SK-N-SH treated with all-trans-retinoic acid at 6 μM for 48 hours (cell line): Measurements from ENCODE around the gene TREX2.

ENCODE experiments used
- ATAC-seq: fragments of 200-7000 bp; cut with Tn5 transposase; 3 replicates; pipeline ENCODE4 v1.9.1; 2020; ENCODE audit warnings: mild to moderate bottlenecking, moderate library complexity
- ARNTL ChIP-seq: fragments of 450-650 bp; formaldehyde crosslinking; IDR thresholded peaks from 2 replicates; pipeline ENCODE4 v1.5.0; 2020; ENCODE audit warnings: low read depth, mild to moderate bottlenecking, moderate library complexity, borderline replicate concordance
- BACH2 ChIP-seq: fragments of 250-450 bp; sonication (Bioruptor Pico); IDR thresholded peaks from 2 replicates; pipeline ENCODE4 v1.9.0; 2021; ENCODE audit warnings: mild to moderate bottlenecking, borderline replicate concordance
- CSDC2 ChIP-seq: fragments of 250-450 bp; sonication (Bioruptor Pico); IDR thresholded peaks from 2 replicates; pipeline ENCODE4 v1.5.0; 2020; ENCODE audit warnings: mild to moderate bottlenecking, moderate library complexity
- ESRRG ChIP-seq: fragments of 250-450 bp; sonication (Bioruptor Pico); IDR thresholded peaks from 2 replicates; pipeline ENCODE4 v1.6.1; 2021; ENCODE audit warnings: mild to moderate bottlenecking
- GLIS3 ChIP-seq: fragments of 250-450 bp; sonication (Bioruptor Pico); IDR thresholded peaks from 2 replicates; pipeline ENCODE4 v1.5.0; 2020; ENCODE audit warnings: mild to moderate bottlenecking, moderate library complexity
- ISL1 ChIP-seq: fragments of 250-450 bp; sonication (Bioruptor Pico); IDR thresholded peaks from 2 replicates; pipeline ENCODE4 v2.1.2; 2022; ENCODE audit warnings: mild to moderate bottlenecking, moderate library complexity
- OSR1 ChIP-seq: fragments of 250-450 bp; sonication (Bioruptor Pico); IDR thresholded peaks from 2 replicates; pipeline ENCODE4 v1.8.0; 2022; ENCODE audit warnings: moderate library complexity, mild to moderate bottlenecking, inconsistent platforms
- PATZ1 ChIP-seq: fragments of 250-450 bp; sonication (Bioruptor Pico); IDR thresholded peaks from 2 replicates; pipeline ENCODE4 v1.8.0; 2020; ENCODE audit warnings: mild to moderate bottlenecking, moderate library complexity, borderline replicate concordance
- PPARA ChIP-seq: fragments of 250-450 bp; sonication (Bioruptor Pico); IDR thresholded peaks from 2 replicates; pipeline ENCODE4 v1.5.0; 2020; ENCODE audit warnings: mild to moderate bottlenecking, borderline replicate concordance
- RARB ChIP-seq: fragments of 250-450 bp; sonication (Bioruptor Pico); IDR thresholded peaks from 2 replicates; pipeline ENCODE4 v1.8.0; 2021; ENCODE audit warnings: mild to moderate bottlenecking, moderate library complexity
- SNAI2 ChIP-seq: fragments of 250-450 bp; sonication (Bioruptor Pico); IDR thresholded peaks from 2 replicates; pipeline ENCODE4 v1.5.0; 2020; ENCODE audit warnings: mild to moderate bottlenecking, moderate library complexity
- TCF4 ChIP-seq: fragments of 250-450 bp; sonication (Bioruptor Pico); IDR thresholded peaks from 2 replicates; pipeline ENCODE4 v1.8.0; 2021; ENCODE audit warnings: mild to moderate bottlenecking, moderate library complexity, borderline replicate concordance
- TOX ChIP-seq: fragments of 250-450 bp; sonication (Bioruptor Pico); IDR thresholded peaks from 2 replicates; pipeline ENCODE4 v1.8.0; 2021; ENCODE audit warnings: mild to moderate bottlenecking, moderate library complexity, borderline replicate concordance
- ZC3H10 ChIP-seq: fragments of 250-450 bp; sonication (Bioruptor Pico); IDR thresholded peaks from 2 replicates; pipeline ENCODE4 v1.5.1; 2021; ENCODE audit warnings: mild to moderate bottlenecking, moderate library complexity
- ZFP3 ChIP-seq: fragments of 250-450 bp; sonication (Bioruptor Pico); IDR thresholded peaks from 2 replicates; pipeline ENCODE4 v1.5.0; 2020; ENCODE audit warnings: mild to moderate bottlenecking, moderate library complexity
- ZFP30 ChIP-seq: fragments of 450-650 bp; formaldehyde crosslinking; IDR thresholded peaks from 2 replicates; pipeline ENCODE4 v1.5.0; 2022; ENCODE audit warnings: mild to moderate bottlenecking, moderate library complexity
- ZNF565 ChIP-seq: fragments of 450-650 bp; formaldehyde crosslinking; conservative IDR thresholded peaks from 2 replicates; pipeline ENCODE4 v1.5.0; 2020; ENCODE audit warnings: low read depth, mild to moderate bottlenecking, moderate library complexity
- ZNF70 ChIP-seq: fragments of 450-650 bp; formaldehyde crosslinking; IDR thresholded peaks from 2 replicates; pipeline ENCODE4 v1.5.0; 2020; ENCODE audit warnings: mild to moderate bottlenecking, moderate library complexity
- ZNF8 ChIP-seq: fragments of 450-650 bp; formaldehyde crosslinking; IDR thresholded peaks from 2 replicates; pipeline ENCODE4 v1.5.0; 2020; ENCODE audit warnings: mild to moderate bottlenecking, moderate library complexity
- TF ChIP-seq, protein P1 (sequence below): fragments of 250-450 bp; sonication (Bioruptor Pico); IDR thresholded peaks from 2 replicates; pipeline ENCODE4 v1.8.0; 2021; ENCODE audit warnings: low read depth, mild to moderate bottlenecking, moderate library complexity, borderline replicate concordance
- TF ChIP-seq, protein P2 (sequence below): fragments of 250-450 bp; sonication (Bioruptor Pico); IDR thresholded peaks from 2 replicates; pipeline ENCODE4 v1.5.0; 2020; ENCODE audit warnings: mild to moderate bottlenecking, moderate library complexity

Gene TREX2

GRCh38 chrX:153408221-153408721 is 37.6 kb downstream of the TREX2 start:
- TF ChIP-seq OSR1 (CRISPR knock-in tag) (no peak), ZNF565 (CRISPR knock-in tag) (no peak), PPARA (CRISPR knock-in tag) (no peak), ESRRG (CRISPR knock-in tag) (no peak), ISL1 (no peak), ARNTL (no peak), PATZ1 (no peak), TCF4 (no peak), ZFP30 (CRISPR knock-in tag) (no peak), RARB (CRISPR knock-in tag) (no peak)
- ATAC-seq, result no peak

- TF ChIP-seq OSR1 (CRISPR knock-in tag) (no peak), ZFP3 (CRISPR knock-in tag) (no peak)
- ATAC-seq, result no peak
Measured at GRCh38 chrX:153407736-153408135, 38.1 kb downstream of the TREX2 start.

DNA sequence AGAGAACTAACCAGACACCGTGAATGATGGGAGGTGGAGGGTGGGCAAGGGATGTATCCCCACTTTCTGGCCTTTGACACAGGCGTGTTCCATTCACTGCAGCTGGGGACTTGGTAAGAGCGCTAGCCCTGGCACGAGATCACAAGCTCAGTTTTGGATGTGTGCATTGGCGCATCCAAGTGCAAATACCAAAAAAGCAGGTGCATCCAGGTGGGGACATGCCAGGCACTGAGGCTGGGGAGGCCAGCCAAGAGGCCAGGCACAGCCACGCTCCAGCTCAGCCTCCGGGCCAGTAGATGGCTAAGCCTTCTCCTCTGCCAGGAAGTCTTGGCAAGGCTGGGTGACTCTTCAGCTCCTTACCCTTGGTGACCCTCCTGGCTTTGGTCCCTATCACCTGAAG is 39.0 kb downstream of the TREX2 start:
- ATAC-seq, result no peak
- no peak for TF ChIP-seq BACH2 (CRISPR knock-in tag)
- TF ChIP-seq PPARA (CRISPR knock-in tag), result no peak
- TF ChIP-seq ISL1, result no peak
- TF ChIP-seq RARB (CRISPR knock-in tag), result no peak
- no peak for TF ChIP-seq SNAI2 (CRISPR knock-in tag)
- no peak for TF ChIP-seq ARNTL
- TF ChIP-seq ZNF8 (CRISPR knock-in tag), result no peak
- TF ChIP-seq GLIS3 (CRISPR knock-in tag), result no peak
- TF ChIP-seq, protein P1, sequence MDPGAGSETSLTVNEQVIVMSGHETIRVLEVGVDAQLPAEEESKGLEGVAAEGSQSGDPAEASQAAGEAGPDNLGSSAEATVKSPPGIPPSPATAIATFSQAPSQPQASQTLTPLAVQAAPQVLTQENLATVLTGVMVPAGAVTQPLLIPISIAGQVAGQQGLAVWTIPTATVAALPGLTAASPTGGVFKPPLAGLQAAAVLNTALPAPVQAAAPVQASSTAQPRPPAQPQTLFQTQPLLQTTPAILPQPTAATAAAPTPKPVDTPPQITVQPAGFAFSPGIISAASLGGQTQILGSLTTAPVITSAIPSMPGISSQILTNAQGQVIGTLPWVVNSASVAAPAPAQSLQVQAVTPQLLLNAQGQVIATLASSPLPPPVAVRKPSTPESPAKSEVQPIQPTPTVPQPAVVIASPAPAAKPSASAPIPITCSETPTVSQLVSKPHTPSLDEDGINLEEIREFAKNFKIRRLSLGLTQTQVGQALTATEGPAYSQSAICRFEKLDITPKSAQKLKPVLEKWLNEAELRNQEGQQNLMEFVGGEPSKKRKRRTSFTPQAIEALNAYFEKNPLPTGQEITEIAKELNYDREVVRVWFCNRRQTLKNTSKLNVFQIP (CRISPR knock-in tag), result no peak
- TF ChIP-seq CSDC2 (CRISPR knock-in tag), result no peak
- TF ChIP-seq TOX (CRISPR knock-in tag), result no peak
- TF ChIP-seq ESRRG (CRISPR knock-in tag), result no peak
- no peak for TF ChIP-seq ZFP3 (CRISPR knock-in tag)
- no peak for TF ChIP-seq TCF4
- no peak for TF ChIP-seq ZFP30 (CRISPR knock-in tag)
- no peak for TF ChIP-seq OSR1 (CRISPR knock-in tag)
- no peak for TF ChIP-seq ZC3H10 (CRISPR knock-in tag)
- TF ChIP-seq, protein P2, sequence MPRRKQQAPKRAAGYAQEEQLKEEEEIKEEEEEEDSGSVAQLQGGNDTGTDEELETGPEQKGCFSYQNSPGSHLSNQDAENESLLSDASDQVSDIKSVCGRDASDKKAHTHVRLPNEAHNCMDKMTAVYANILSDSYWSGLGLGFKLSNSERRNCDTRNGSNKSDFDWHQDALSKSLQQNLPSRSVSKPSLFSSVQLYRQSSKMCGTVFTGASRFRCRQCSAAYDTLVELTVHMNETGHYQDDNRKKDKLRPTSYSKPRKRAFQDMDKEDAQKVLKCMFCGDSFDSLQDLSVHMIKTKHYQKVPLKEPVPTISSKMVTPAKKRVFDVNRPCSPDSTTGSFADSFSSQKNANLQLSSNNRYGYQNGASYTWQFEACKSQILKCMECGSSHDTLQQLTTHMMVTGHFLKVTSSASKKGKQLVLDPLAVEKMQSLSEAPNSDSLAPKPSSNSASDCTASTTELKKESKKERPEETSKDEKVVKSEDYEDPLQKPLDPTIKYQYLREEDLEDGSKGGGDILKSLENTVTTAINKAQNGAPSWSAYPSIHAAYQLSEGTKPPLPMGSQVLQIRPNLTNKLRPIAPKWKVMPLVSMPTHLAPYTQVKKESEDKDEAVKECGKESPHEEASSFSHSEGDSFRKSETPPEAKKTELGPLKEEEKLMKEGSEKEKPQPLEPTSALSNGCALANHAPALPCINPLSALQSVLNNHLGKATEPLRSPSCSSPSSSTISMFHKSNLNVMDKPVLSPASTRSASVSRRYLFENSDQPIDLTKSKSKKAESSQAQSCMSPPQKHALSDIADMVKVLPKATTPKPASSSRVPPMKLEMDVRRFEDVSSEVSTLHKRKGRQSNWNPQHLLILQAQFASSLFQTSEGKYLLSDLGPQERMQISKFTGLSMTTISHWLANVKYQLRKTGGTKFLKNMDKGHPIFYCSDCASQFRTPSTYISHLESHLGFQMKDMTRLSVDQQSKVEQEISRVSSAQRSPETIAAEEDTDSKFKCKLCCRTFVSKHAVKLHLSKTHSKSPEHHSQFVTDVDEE (CRISPR knock-in tag), result no peak
- TF ChIP-seq ZNF70, result no peak

- TF ChIP-seq OSR1 (CRISPR knock-in tag), result no peak
- no peak for TF ChIP-seq ZNF70
- TF ChIP-seq TOX (CRISPR knock-in tag), result no peak
- no peak for TF ChIP-seq ZC3H10 (CRISPR knock-in tag)
- TF ChIP-seq ISL1, result no peak
- TF ChIP-seq, protein P1 (CRISPR knock-in tag), result no peak
- TF ChIP-seq, protein P2 (CRISPR knock-in tag), result no peak
- TF ChIP-seq BACH2 (CRISPR knock-in tag), result no peak
- TF ChIP-seq, all 23 proteins: peak for 0
- ATAC-seq, result no peak
Measured at GRCh38 chrX:153406011-153406410, 39.8 kb downstream of the TREX2 start.
